Mesenchymal stem cell (in vitro differentiated cells and primary cell): ENCODE measurements around the gene WDR1.

Source experiments
- DNase-seq: peaks from one replicate; pipeline ENCODE4 v3.0.0-alpha.2; 2013
- H2AFZ ChIP-seq: one replicate; pipeline ENCODE4 v1.6.1; 2013; ENCODE audit warnings: low read depth, mild to moderate bottlenecking, control low read depth, inconsistent platforms, low read length, moderate library complexity
- H2AK5ac ChIP-seq: 2 replicates; pipeline ENCODE4 v1.6.1; 2013; ENCODE audit warnings: low read length, moderate library complexity, mild to moderate bottlenecking, inconsistent platforms; ENCODE audit not compliant: severe bottlenecking
- H2BK120ac ChIP-seq: one replicate; pipeline ENCODE4 v1.6.1; 2013; ENCODE audit warnings: low read depth, mild to moderate bottlenecking, inconsistent platforms, low read length, moderate library complexity
- H2BK12ac ChIP-seq, 2 experiments: one replicate each; pipeline ENCODE4 v1.6.1; 2013; ENCODE audit warnings: inconsistent platforms in 2 of 2, low read length in 2 of 2, mild to moderate bottlenecking in 2 of 2, moderate library complexity in 2 of 2, control low read depth in 1 of 2
- H2BK15ac ChIP-seq: one replicate; pipeline ENCODE4 v1.6.1; 2013; ENCODE audit warnings: mild to moderate bottlenecking, low read depth, inconsistent platforms; ENCODE audit not compliant: poor library complexity, severe bottlenecking
- H2BK5ac ChIP-seq: 2 replicates; pipeline ENCODE4 v1.6.1; 2013; ENCODE audit warnings: low read depth, mild to moderate bottlenecking, low read length, control low read depth, inconsistent platforms; ENCODE audit not compliant: poor library complexity, severe bottlenecking
- H3K14ac ChIP-seq, 2 experiments: one replicate each; pipeline ENCODE4 v1.6.1; 2013; ENCODE audit warnings: inconsistent platforms in 2 of 2, low read length in 2 of 2, control low read depth in 1 of 2, mild to moderate bottlenecking in 1 of 2, moderate library complexity in 1 of 2
- H3K18ac ChIP-seq, 2 experiments: one replicate each; pipeline ENCODE4 v1.6.1; 2013; ENCODE audit warnings: inconsistent platforms in 2 of 2, low read length in 2 of 2, control low read depth in 1 of 2, low read depth in 1 of 2, mild to moderate bottlenecking in 1 of 2
- H3K23ac ChIP-seq, 2 experiments: one replicate each; pipeline ENCODE4 v1.6.1; 2013; ENCODE audit warnings: inconsistent platforms in 2 of 2, low read length in 2 of 2, mild to moderate bottlenecking in 2 of 2, moderate library complexity in 2 of 2, control low read depth in 1 of 2
- H3K27ac ChIP-seq: 2 replicates; pipeline ENCODE4 v1.5.1; 2013; ENCODE audit warnings: mild to moderate bottlenecking, moderate library complexity, low read length, control low read depth, inconsistent platforms; ENCODE audit not compliant: poor library complexity, severe bottlenecking
- H3K27me3 ChIP-seq, 2 experiments: 2 replicates each; pipeline versions ENCODE4 v1.6.1 to v1.7.0; 2013; ENCODE audit warnings: low read length in 2 of 2, mild to moderate bottlenecking in 2 of 2, moderate library complexity in 2 of 2, control low read depth in 1 of 2, inconsistent platforms in 1 of 2; ENCODE audit not compliant: control insufficient read depth in 1 of 2, insufficient read depth in 1 of 2
- H3K36me3 ChIP-seq, 2 experiments: 2 replicates each; pipeline versions ENCODE4 v1.6.1 to v1.7.0; 2013; ENCODE audit warnings: low read length in 2 of 2, control low read depth in 1 of 2, inconsistent platforms in 1 of 2, low read depth in 1 of 2, mild to moderate bottlenecking in 1 of 2; ENCODE audit not compliant: insufficient read depth in 2 of 2, control insufficient read depth in 1 of 2
- H3K4ac ChIP-seq, 2 experiments: one replicate each; pipeline ENCODE4 v1.6.1; 2013; ENCODE audit warnings: inconsistent platforms in 2 of 2, low read length in 2 of 2, mild to moderate bottlenecking in 2 of 2, moderate library complexity in 2 of 2, control low read depth in 1 of 2, low read depth in 1 of 2
- H3K4me1 ChIP-seq: 2 replicates; pipeline ENCODE4 v1.6.1; 2013; ENCODE audit warnings: low read depth, low read length, control low read depth; ENCODE audit not compliant: control insufficient read depth, insufficient read depth
- H3K4me2 ChIP-seq: 2 replicates; pipeline ENCODE4 v1.6.1; 2013; ENCODE audit warnings: low read length, mild to moderate bottlenecking, inconsistent platforms; ENCODE audit not compliant: poor library complexity, severe bottlenecking
- H3K4me3 ChIP-seq, 2 experiments: 2 replicates each; pipeline versions ENCODE4 v1.5.1 to v1.7.0; 2013; ENCODE audit warnings: low read length in 2 of 2, mild to moderate bottlenecking in 2 of 2, control low read depth in 1 of 2, low read depth in 1 of 2; ENCODE audit not compliant: insufficient read depth in 1 of 2
- H3K79me1 ChIP-seq: replicated peaks from 2 replicates; pipeline ENCODE4 v1.6.1; 2013; ENCODE audit warnings: mild to moderate bottlenecking, control low read depth, low read length, inconsistent platforms; ENCODE audit not compliant: poor library complexity, severe bottlenecking
- H3K9ac ChIP-seq: 2 replicates; pipeline ENCODE4 v1.7.0; 2013; ENCODE audit warnings: mild to moderate bottlenecking, low read length, moderate library complexity
- H3K9me3 ChIP-seq: 2 replicates; pipeline ENCODE4 v1.7.0; 2013; ENCODE audit warnings: mild to moderate bottlenecking, low read length; ENCODE audit not compliant: control insufficient read depth
- H4K8ac ChIP-seq: one replicate; pipeline ENCODE4 v1.6.1; 2013; ENCODE audit warnings: inconsistent platforms, mild to moderate bottlenecking, low read length, moderate library complexity
- H4K91ac ChIP-seq: one replicate; pipeline ENCODE4 v1.6.1; 2013; ENCODE audit warnings: mild to moderate bottlenecking, low read length, inconsistent platforms
- WGBS: methylation state at CpG from one replicate; pipeline ENCODE4 v1.1.7; 2013; ENCODE audit warnings: mixed read lengths; 5-methylcytosine and 5-hydroxymethylcytosine counted together

Gene WDR1

DNA sequence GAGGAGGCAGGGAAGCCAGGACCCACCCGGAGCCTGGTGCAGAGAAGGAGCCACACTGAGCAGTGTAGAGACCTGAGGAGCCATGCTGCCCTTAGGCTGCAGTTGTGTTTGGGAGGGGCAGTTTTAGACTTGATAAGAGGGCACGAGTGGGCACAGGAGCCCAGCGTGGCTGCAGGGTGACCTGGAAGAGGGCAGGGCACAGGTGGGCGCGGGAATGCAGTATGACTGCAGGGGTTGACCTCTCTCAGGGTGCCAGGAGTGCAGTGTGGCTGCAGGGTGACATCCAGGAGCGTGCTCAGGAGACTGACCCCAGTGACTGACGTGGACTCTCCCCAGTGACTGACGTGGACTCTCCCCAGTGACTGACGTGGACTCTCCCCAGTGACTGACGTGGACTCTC, 14.6 kb upstream of the WDR1 start:
- Histone ChIP-seq H3K18ac (no peak overlapping the region), H2BK12ac (no peak overlapping the region), H2BK15ac (no peak overlapping the region), H3K9me3 (no peaks in the 10 kb centered on the region), H3K23ac (no peak overlapping the region), H4K91ac (no peak overlapping the region), H3K27me3 (peaks cover 18 to 27% of the 10 kb centered on the region in 2 experiments), H4K8ac (no peak overlapping the region), H3K14ac (no peak overlapping the region), H2BK120ac (no peak overlapping the region), H3K27ac (no peak overlapping the region), H3K4ac (no peak overlapping the region), H2AK5ac (no peak overlapping the region), H2BK5ac (no peak overlapping the region), H3K4me2 (no peak overlapping the region), H3K79me1 (no peaks in the 10 kb centered on the region), H3K36me3 (no peaks in the 10 kb centered on the region), H3K4me1 (no peaks in the 10 kb centered on the region), H3K9ac (no peak overlapping the region), H3K4me3 (no peak overlapping the region), H2AFZ (no peak overlapping the region)
- no peak for DNase-seq
- WGBS, result 83% methylated on average over 10 of the region's 10 CpGs

DNA sequence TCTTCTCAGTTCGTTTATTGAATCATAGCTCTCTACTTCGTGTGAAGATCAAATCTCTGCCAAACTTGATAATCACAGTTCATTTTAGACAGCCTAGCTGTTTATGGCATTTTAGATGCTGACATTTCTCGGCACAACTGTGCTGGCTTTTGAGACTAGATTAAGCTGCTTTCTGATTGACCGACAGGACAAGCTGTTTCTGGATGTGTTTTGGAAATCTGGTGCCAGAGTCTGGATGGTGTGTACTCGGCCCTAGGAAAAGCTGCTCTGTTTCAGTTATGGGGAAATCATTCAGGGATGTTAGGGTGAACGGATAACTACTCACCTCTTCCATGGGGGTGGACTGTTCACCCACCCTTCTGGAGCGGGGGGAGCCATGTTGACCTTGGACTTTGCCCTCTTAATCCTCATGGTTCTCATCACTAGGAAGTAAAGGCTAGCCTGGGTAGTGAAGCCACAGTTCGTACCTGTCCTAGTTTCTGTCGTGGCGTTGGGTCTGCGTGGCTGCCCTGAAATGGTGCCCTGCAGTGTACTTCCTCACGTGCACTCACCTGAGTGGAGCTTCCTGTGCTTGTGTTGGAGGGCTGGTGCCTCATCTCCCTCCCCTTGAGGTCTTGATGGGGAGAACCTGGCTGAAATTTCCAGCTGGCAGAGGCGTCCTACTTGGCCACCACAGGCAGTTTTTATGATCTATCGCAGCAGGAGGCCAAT, 13.7 kb upstream of the WDR1 start:
- H2BK120ac ChIP-seq, result no peak overlapping the region
- no peak overlapping the region for H3K9ac ChIP-seq
- no peak overlapping the region for H2BK12ac ChIP-seq
- no peak overlapping the region for H3K27ac ChIP-seq
- no peak overlapping the region for H3K4me3 ChIP-seq
- no peak overlapping the region for H3K18ac ChIP-seq
- H2AK5ac ChIP-seq, result no peak overlapping the region
- no peak overlapping the region for H3K4ac ChIP-seq
- no peaks in the 10 kb centered on the region for H3K36me3 ChIP-seq
- H3K79me1 ChIP-seq, result no peaks in the 10 kb centered on the region
- no peak for DNase-seq
- H3K4me2 ChIP-seq, result no peak overlapping the region
- H3K23ac ChIP-seq, result no peak overlapping the region
- H3K14ac ChIP-seq, result no peak overlapping the region
- H4K8ac ChIP-seq, result no peak overlapping the region
- no peaks in the 10 kb centered on the region for H3K9me3 ChIP-seq
- peaks cover 18 to 27% of the 10 kb centered on the region in 2 experiments for H3K27me3 ChIP-seq
- no peak overlapping the region for H4K91ac ChIP-seq
- H2AFZ ChIP-seq, result no peak overlapping the region
- H3K4me1 ChIP-seq, result no peaks in the 10 kb centered on the region
- H2BK5ac ChIP-seq, result no peak overlapping the region
- WGBS, result 72% methylated on average over 14 of the region's 14 CpGs
- H2BK15ac ChIP-seq, result no peak overlapping the region

- no peak overlapping the region for H3K4me3 ChIP-seq
- H4K91ac ChIP-seq, result no peak overlapping the region
- no peak overlapping the region for H3K4ac ChIP-seq
- H2BK15ac ChIP-seq, result no peak overlapping the region
- H3K23ac ChIP-seq, result no peak overlapping the region
- no peak overlapping the region for H2BK12ac ChIP-seq
- no peak overlapping the region for H3K27ac ChIP-seq
- H4K8ac ChIP-seq, result no peak overlapping the region
- H3K14ac ChIP-seq, result no peak overlapping the region
- no peak overlapping the region for H3K4me2 ChIP-seq
- no peaks in the 10 kb centered on the region for H3K9me3 ChIP-seq
- H3K36me3 ChIP-seq, result no peaks in the 10 kb centered on the region
- H3K79me1 ChIP-seq, result no peaks in the 10 kb centered on the region
- no peak overlapping the region for H2BK120ac ChIP-seq
- H3K27me3 ChIP-seq, result peaks cover 18 to 27% of the 10 kb centered on the region in 2 experiments
- H2BK5ac ChIP-seq, result no peak overlapping the region
- no peak overlapping the region for H3K18ac ChIP-seq
- H3K4me1 ChIP-seq, result no peaks in the 10 kb centered on the region
- H3K9ac ChIP-seq, result no peak overlapping the region
- H2AFZ ChIP-seq, result no peak overlapping the region
- DNase-seq, result no peak
- 82% methylated on average over 13 of the region's 13 CpGs for WGBS
- H2AK5ac ChIP-seq, result no peak overlapping the region
These were observed 12.9 kb upstream of the WDR1 start for GRCh38 chr4:10129196-10130177.

- Histone ChIP-seq H2AK5ac (no peak overlapping the region), H2AFZ (no peak overlapping the region), H2BK12ac (no peak overlapping the region), H3K4me1 (peaks cover 6% of the 10 kb centered on the region), H3K18ac (no peak overlapping the region), H4K8ac (no peak overlapping the region), H3K9ac (no peak overlapping the region), H3K27ac (no peak overlapping the region), H2BK5ac (no peak overlapping the region), H3K36me3 (no peaks in the 10 kb centered on the region), H2BK15ac (no peak overlapping the region), H3K4me2 (no peak overlapping the region), H3K79me1 (no peaks in the 10 kb centered on the region), H3K23ac (no peak overlapping the region), H4K91ac (no peak overlapping the region), H3K9me3 (no peaks in the 10 kb centered on the region), H3K14ac (no peak overlapping the region), H3K4me3 (no peak overlapping the region), H3K27me3 (peaks cover 18 to 27% of the 10 kb centered on the region in 2 experiments), H3K4ac (no peak overlapping the region), H2BK120ac (no peak overlapping the region)
- WGBS, result 63% methylated on average over 2 of the region's 2 CpGs
- DNase-seq, result no peak
These were observed 12.2 kb upstream of the WDR1 start for GRCh38 chr4:10128761-10129160.
